Cardiac fibroblast (primary cell): ENCODE data around the gene MAPK10.
A peak's percentile ranks its signal among the peaks of the same experiment; 100 is the strongest.

Source experiments
- DNase-seq, 2 donors: peaks; one replicate each; pipeline versions ENCODE4 v3.0.0 to v3.0.0-alpha.2; 2010; ENCODE audit warnings: low read depth in 2 of 2
- H3K4me3 ChIP-seq, 2 donors: replicated peaks in 1 of 2; 1 replicate in 1 of 2; 2 replicates in 1 of 2; pipeline ENCODE4 v1.5.1; 2011; ENCODE audit warnings: low read depth in 2 of 2, low read length in 2 of 2, mild to moderate bottlenecking in 2 of 2, moderate library complexity in 1 of 2
- TF ChIP-seq, protein P1 (sequence below): IDR thresholded peaks from one replicate; pipeline ENCODE4 v1.5.1; 2011; ENCODE audit warnings: low read depth, mild to moderate bottlenecking, low read length, inconsistent platforms

The MAPK10 gene

GRCh38 chr4:86307432-86307831 lies 52.4 kb downstream of the MAPK10 start:
- TF ChIP-seq, protein P1, sequence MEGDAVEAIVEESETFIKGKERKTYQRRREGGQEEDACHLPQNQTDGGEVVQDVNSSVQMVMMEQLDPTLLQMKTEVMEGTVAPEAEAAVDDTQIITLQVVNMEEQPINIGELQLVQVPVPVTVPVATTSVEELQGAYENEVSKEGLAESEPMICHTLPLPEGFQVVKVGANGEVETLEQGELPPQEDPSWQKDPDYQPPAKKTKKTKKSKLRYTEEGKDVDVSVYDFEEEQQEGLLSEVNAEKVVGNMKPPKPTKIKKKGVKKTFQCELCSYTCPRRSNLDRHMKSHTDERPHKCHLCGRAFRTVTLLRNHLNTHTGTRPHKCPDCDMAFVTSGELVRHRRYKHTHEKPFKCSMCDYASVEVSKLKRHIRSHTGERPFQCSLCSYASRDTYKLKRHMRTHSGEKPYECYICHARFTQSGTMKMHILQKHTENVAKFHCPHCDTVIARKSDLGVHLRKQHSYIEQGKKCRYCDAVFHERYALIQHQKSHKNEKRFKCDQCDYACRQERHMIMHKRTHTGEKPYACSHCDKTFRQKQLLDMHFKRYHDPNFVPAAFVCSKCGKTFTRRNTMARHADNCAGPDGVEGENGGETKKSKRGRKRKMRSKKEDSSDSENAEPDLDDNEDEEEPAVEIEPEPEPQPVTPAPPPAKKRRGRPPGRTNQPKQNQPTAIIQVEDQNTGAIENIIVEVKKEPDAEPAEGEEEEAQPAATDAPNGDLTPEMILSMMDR = no peak
- DNase-seq = peak; percentile 12 to 68
- no peak overlapping the region for H3K4me3 ChIP-seq

- H3K4me3 ChIP-seq = no peak overlapping the region
- TF ChIP-seq, protein P1 = no peak
- DNase-seq = peak; percentile 70
Observed at GRCh38 chr4:86306816-86307215, 53.0 kb downstream of the MAPK10 start.

- no peak overlapping the region for H3K4me3 ChIP-seq
- TF ChIP-seq, protein P1 = no peak
- DNase-seq = no peak
Observed at GRCh38 chr4:86302830-86303229, 57.0 kb downstream of the MAPK10 start.

- H3K4me3 ChIP-seq = no peak overlapping the region
- DNase-seq = peak; percentile 85 to 91
- TF ChIP-seq, protein P1 = no peak
Observed at GRCh38 chr4:86302251-86302650, 57.6 kb downstream of the MAPK10 start.

DNA sequence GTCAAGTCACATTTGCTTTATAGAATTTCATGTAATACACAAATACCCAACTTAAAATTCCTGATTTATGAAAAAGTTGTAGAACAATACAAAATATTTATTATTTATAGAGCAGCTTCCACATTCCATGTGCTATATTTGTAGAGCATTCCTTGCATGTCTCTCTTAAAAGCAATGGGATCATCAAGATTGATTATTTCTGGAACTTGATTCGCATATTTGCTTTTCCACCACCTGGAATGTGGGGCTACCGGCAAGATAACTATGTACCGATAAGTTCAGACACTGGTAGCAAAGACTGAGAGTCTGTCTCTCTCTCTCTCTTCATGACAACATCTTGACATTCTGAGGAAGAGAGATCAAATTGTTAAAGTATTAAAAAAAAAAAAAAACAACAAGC lies 59.3 kb downstream of the MAPK10 start:
- no peak for DNase-seq
- no peak overlapping the region for H3K4me3 ChIP-seq
- TF ChIP-seq, protein P1 = no peak

- H3K4me3 ChIP-seq = no peak overlapping the region
- DNase-seq = no peak
- TF ChIP-seq, protein P1 = no peak
Observed at GRCh38 chr4:86296865-86297264, 63.0 kb downstream of the MAPK10 start.

- no peak for DNase-seq
- TF ChIP-seq, protein P1 = no peak
- H3K4me3 ChIP-seq = no peak overlapping the region
Observed at GRCh38 chr4:86294883-86295282, 65.0 kb downstream of the MAPK10 start.
